K562 (cell line): ENCODE data around the gene TRIM36. TPM values are rescaled to one million over a fixed set of nuclear protein-coding genes. Genes with fewer than 3 reads are reported as not detected.

Experiments used
- ARHGAP35 ChIP-seq: fragments of 450-650 bp; IDR thresholded peaks from 2 replicates; pipeline ENCODE4 v1.6.1; 2018; ENCODE audit not compliant: partially characterized antibody
- BRD4 ChIP-seq: fragments of 200-600 bp; sonication (generic); IDR thresholded peaks from 2 replicates; pipeline ENCODE4 v1.6.1; 2017; ENCODE audit warnings: inconsistent platforms
- EWSR1 ChIP-seq: fragments of 450-650 bp; IDR thresholded peaks from 2 replicates; pipeline ENCODE4 v1.6.1; 2018; ENCODE audit warnings: borderline replicate concordance, mild to moderate bottlenecking, low read depth, moderate library complexity; ENCODE audit not compliant: partially characterized antibody
- FUS ChIP-seq: fragments of 200-400 bp; formaldehyde crosslinking; optimal IDR thresholded peaks from 2 replicates; pipeline ENCODE3; 2017; ENCODE audit warnings: low read depth, low read length
- HDAC1 ChIP-seq, 2 experiments: fragments of 450-650 bp; IDR thresholded peaks; 2 replicates each; pipeline ENCODE4 v1.6.1; 2016 to 2017; ENCODE audit warnings: inconsistent platforms in 1 of 2, mild to moderate bottlenecking in 1 of 2, moderate library complexity in 1 of 2
- HIVEP1 ChIP-seq: fragments of 250-450 bp; sonication (Bioruptor Pico); IDR thresholded peaks from 2 replicates; pipeline ENCODE4 v1.4.0; 2020; ENCODE audit warnings: mild to moderate bottlenecking
- MCM2 ChIP-seq: fragments of 450-650 bp; IDR thresholded peaks from 2 replicates; pipeline ENCODE4 v1.6.1; 2017; ENCODE audit warnings: low read depth, mild to moderate bottlenecking
- MEF2D ChIP-seq: conservative IDR thresholded peaks from 2 replicates; pipeline ENCODE4 v1.6.1; 2016; ENCODE audit warnings: low read depth, missing genetic modification characterization, missing compliant biosample characterization
- PRPF4 ChIP-seq: fragments of 200-400 bp; formaldehyde crosslinking; IDR thresholded peaks from one replicate; pipeline ENCODE4 v1.6.1; 2017; ENCODE audit warnings: low read length, low read depth, mild to moderate bottlenecking; ENCODE audit not compliant: insufficient read depth, poor library complexity, severe bottlenecking
- SAP30 ChIP-seq: fragments of 200-600 bp; sonication (generic); IDR thresholded peaks from 2 replicates; pipeline ENCODE4 v1.6.1; 2012; ENCODE audit warnings: borderline replicate concordance, low read depth, mild to moderate bottlenecking, moderate library complexity, low read length, control low read depth, inconsistent platforms; ENCODE audit not compliant: insufficient read depth, poor library complexity, severe bottlenecking
- SPI1 ChIP-seq: IDR thresholded peaks from 2 replicates; pipeline ENCODE4 v1.6.1; 2011; ENCODE audit warnings: low read depth, low read length, control low read depth, borderline replicate concordance
- ZNF316 ChIP-seq: fragments of 450-650 bp; IDR thresholded peaks from 2 replicates; pipeline ENCODE4 v1.6.1; 2016
- polyA plus RNA-seq, 8 experiments: library from polyadenylated mRNA; depleted of rRNA in 4 of 8; stranded (reverse) in 5 of 8; unstranded in 3 of 8; fragments of >200 nt; fragmentation: Nextera tagmentation in 2 of 8; fragmentation: Illumina TruSeq in 1 of 8; extraction: Ambion mirVana in 2 of 8; extraction: Trizol in 1 of 8; gene quantifications; 2 replicates each; pipeline versions ENCODE4 v1.2.1 to v1.2.3, GENCODE V29; 2011 to 2014; ENCODE audit warnings: inconsistent platforms in 1 of 8, missing spikeins in 1 of 8
- total RNA-seq, 7 experiments: library from RNA; depleted of rRNA in 6 of 7; stranded (reverse); fragments of >200 nt in 6 of 7; fragmentation: Illumina TruSeq in 2 of 7; extraction: Trizol in 2 of 7; gene quantifications; 2 replicates each; pipeline versions ENCODE4 v1.2.1 to v1.2.3, GENCODE V29; 2011 to 2021; ENCODE audit warnings: low replicate concordance in 1 of 7
- TF ChIP-seq, protein P1 (sequence below), 3 experiments: IDR thresholded peaks in 2 of 3; conservative IDR thresholded peaks in 1 of 3; 2 replicates each; pipeline ENCODE4 v1.5.1; 2011 to 2012; ENCODE audit warnings: low read length in 3 of 3, mild to moderate bottlenecking in 3 of 3, control low read depth in 2 of 3, improper control_type of control experiment in 1 of 3, inconsistent platforms in 1 of 3, low read depth in 1 of 3, mixed read lengths in 1 of 3, moderate library complexity in 1 of 3; ENCODE audit not compliant: insufficient read depth in 2 of 3
- TF ChIP-seq, protein P2 (sequence below): fragments of 250-450 bp; sonication (Bioruptor Pico); IDR thresholded peaks from 2 replicates; pipeline ENCODE4 v1.4.0; 2020; ENCODE audit warnings: borderline replicate concordance
- TF ChIP-seq, protein P3 (sequence below): fragments of 250-450 bp; sonication (Bioruptor Pico); IDR thresholded peaks from 2 replicates; pipeline ENCODE4 v1.4.0; 2020; ENCODE audit warnings: mild to moderate bottlenecking, moderate library complexity, borderline replicate concordance
- TF ChIP-seq, protein P4 (sequence below): sonication (generic); formaldehyde crosslinking; IDR thresholded peaks from 2 replicates; pipeline ENCODE4 v1.5.0; 2020; ENCODE audit warnings: missing genetic modification reagents
- TF ChIP-seq, protein P5 (sequence below): fragments of 450-650 bp; formaldehyde crosslinking; IDR thresholded peaks from 2 replicates; pipeline ENCODE4 v1.4.0; 2020; ENCODE audit warnings: mild to moderate bottlenecking, moderate library complexity
- TF ChIP-seq, protein P6 (sequence below): sonication (generic); formaldehyde crosslinking; IDR thresholded peaks from 2 replicates; pipeline ENCODE4 v1.9.0; 2022; ENCODE audit warnings: mild to moderate bottlenecking, missing genetic modification reagents

TRIM36 gene
- total and polyA plus RNA-seq, 9 of the 15 experiments (the other 6 are each of a cell fraction or from before 2014, with no cell fraction given), result 0.10 to 0.71 (median 0.31) TPM

DNA sequence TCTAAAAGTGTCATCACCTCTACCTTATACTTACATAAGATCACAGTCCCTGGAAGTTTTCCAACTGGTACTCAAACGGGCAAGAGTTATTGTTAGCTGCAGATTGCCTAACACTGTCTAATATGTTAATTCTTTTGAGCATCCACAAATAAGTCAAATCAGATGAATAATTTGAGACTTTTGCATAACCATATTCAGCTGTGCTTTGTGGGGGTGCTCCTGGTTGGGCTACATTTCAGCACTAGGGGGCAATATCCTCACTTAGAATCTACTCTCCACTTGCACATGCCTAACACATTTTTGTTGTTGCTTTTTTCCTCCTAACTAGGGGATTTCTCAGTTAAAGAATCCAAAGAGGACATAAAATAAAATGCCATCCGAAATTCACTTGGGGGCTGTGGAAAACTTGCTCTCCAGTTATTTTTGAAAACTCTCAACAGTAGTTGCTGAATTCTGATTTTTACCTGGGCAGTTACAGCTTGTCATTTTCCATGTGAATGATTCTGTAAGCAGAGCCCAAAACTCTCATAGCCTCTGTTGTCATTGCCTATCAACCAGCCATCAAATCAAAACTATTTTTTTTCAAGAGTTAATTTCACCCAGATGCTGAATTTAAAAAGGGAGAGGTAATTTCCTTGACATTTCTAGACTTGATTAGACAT, 71.5 kb downstream of the TRIM36 start (continued):
- TF ChIP-seq, protein P1, sequence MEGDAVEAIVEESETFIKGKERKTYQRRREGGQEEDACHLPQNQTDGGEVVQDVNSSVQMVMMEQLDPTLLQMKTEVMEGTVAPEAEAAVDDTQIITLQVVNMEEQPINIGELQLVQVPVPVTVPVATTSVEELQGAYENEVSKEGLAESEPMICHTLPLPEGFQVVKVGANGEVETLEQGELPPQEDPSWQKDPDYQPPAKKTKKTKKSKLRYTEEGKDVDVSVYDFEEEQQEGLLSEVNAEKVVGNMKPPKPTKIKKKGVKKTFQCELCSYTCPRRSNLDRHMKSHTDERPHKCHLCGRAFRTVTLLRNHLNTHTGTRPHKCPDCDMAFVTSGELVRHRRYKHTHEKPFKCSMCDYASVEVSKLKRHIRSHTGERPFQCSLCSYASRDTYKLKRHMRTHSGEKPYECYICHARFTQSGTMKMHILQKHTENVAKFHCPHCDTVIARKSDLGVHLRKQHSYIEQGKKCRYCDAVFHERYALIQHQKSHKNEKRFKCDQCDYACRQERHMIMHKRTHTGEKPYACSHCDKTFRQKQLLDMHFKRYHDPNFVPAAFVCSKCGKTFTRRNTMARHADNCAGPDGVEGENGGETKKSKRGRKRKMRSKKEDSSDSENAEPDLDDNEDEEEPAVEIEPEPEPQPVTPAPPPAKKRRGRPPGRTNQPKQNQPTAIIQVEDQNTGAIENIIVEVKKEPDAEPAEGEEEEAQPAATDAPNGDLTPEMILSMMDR (IDR thresholded peaks at IDR 0.05 in 2 of 3, conservative IDR thresholded peaks at IDR 0.05 in 1 of 3; ENCODE audit: insufficient read depth in 2 of 3, low read depth in 1 of 3, low read length in 3 of 3), result peak; percentile 62 to 73 (median 68)
- no peak for TF ChIP-seq PRPF4
- TF ChIP-seq, protein P2, sequence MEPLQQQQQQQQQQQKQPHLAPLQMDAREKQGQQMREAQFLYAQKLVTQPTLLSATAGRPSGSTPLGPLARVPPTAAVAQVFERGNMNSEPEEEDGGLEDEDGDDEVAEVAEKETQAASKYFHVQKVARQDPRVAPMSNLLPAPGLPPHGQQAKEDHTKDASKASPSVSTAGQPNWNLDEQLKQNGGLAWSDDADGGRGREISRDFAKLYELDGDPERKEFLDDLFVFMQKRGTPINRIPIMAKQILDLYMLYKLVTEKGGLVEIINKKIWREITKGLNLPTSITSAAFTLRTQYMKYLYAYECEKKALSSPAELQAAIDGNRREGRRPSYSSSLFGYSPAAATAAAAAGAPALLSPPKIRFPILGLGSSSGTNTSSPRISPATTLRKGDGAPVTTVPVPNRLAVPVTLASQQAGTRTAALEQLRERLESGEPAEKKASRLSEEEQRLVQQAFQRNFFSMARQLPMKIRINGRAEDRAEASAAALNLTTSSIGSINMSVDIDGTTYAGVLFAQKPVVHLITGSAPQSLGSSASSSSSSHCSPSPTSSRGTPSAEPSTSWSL, result no peak
- no peak for TF ChIP-seq FUS
- TF ChIP-seq, protein P3, sequence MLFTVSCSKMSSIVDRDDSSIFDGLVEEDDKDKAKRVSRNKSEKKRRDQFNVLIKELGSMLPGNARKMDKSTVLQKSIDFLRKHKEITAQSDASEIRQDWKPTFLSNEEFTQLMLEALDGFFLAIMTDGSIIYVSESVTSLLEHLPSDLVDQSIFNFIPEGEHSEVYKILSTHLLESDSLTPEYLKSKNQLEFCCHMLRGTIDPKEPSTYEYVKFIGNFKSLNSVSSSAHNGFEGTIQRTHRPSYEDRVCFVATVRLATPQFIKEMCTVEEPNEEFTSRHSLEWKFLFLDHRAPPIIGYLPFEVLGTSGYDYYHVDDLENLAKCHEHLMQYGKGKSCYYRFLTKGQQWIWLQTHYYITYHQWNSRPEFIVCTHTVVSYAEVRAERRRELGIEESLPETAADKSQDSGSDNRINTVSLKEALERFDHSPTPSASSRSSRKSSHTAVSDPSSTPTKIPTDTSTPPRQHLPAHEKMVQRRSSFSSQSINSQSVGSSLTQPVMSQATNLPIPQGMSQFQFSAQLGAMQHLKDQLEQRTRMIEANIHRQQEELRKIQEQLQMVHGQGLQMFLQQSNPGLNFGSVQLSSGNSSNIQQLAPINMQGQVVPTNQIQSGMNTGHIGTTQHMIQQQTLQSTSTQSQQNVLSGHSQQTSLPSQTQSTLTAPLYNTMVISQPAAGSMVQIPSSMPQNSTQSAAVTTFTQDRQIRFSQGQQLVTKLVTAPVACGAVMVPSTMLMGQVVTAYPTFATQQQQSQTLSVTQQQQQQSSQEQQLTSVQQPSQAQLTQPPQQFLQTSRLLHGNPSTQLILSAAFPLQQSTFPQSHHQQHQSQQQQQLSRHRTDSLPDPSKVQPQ (CRISPR knock-in tag), result no peak
- TF ChIP-seq ARHGAP35, result no peak
- TF ChIP-seq EWSR1, result no peak
- TF ChIP-seq MEF2D (tag), result no peak
- TF ChIP-seq, protein P4, sequence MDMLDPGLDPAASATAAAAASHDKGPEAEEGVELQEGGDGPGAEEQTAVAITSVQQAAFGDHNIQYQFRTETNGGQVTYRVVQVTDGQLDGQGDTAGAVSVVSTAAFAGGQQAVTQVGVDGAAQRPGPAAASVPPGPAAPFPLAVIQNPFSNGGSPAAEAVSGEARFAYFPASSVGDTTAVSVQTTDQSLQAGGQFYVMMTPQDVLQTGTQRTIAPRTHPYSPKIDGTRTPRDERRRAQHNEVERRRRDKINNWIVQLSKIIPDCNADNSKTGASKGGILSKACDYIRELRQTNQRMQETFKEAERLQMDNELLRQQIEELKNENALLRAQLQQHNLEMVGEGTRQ, result no peak
- TF ChIP-seq SPI1, result no peak
- TF ChIP-seq MCM2, result no peak
- TF ChIP-seq BRD4, result no peak
- TF ChIP-seq, protein P5, sequence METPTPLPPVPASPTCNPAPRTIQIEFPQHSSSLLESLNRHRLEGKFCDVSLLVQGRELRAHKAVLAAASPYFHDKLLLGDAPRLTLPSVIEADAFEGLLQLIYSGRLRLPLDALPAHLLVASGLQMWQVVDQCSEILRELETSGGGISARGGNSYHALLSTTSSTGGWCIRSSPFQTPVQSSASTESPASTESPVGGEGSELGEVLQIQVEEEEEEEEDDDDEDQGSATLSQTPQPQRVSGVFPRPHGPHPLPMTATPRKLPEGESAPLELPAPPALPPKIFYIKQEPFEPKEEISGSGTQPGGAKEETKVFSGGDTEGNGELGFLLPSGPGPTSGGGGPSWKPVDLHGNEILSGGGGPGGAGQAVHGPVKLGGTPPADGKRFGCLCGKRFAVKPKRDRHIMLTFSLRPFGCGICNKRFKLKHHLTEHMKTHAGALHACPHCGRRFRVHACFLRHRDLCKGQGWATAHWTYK (CRISPR knock-in tag), result no peak
- TF ChIP-seq HIVEP1 (CRISPR knock-in tag), result no peak
- no peak for TF ChIP-seq ZNF316
- TF ChIP-seq, protein P6, sequence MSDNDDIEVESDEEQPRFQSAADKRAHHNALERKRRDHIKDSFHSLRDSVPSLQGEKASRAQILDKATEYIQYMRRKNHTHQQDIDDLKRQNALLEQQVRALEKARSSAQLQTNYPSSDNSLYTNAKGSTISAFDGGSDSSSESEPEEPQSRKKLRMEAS, result no peak
- no peak for TF ChIP-seq SAP30
- TF ChIP-seq HDAC1 (IDR thresholded peaks at IDR 0.05), result no peak
